ENCODE measurements around the gene SLC6A9. TPM values are rescaled to one million over a fixed set of nuclear protein-coding genes. Genes with fewer than 3 reads are reported as not detected.

Gene SLC6A9
- 35.5 and 57.6 TPM in 2 replicates for total RNA-seq

GRCh38 chr1:44031252-44032169, at the start of gene SLC6A9:
TSS of gene SLC6A9 (minus strand) at chr1:44031462. CDS start at chr1:44024277, 7,185 bp downstream.

GRCh38 chr1:43991476-43992231, 39.6 kb downstream of the SLC6A9 start, which contains the start of gene CCDC24:
TSS of gene CCDC24 (plus strand) at chr1:43991599. CDS start at chr1:43991879, 280 bp downstream.

DNA sequence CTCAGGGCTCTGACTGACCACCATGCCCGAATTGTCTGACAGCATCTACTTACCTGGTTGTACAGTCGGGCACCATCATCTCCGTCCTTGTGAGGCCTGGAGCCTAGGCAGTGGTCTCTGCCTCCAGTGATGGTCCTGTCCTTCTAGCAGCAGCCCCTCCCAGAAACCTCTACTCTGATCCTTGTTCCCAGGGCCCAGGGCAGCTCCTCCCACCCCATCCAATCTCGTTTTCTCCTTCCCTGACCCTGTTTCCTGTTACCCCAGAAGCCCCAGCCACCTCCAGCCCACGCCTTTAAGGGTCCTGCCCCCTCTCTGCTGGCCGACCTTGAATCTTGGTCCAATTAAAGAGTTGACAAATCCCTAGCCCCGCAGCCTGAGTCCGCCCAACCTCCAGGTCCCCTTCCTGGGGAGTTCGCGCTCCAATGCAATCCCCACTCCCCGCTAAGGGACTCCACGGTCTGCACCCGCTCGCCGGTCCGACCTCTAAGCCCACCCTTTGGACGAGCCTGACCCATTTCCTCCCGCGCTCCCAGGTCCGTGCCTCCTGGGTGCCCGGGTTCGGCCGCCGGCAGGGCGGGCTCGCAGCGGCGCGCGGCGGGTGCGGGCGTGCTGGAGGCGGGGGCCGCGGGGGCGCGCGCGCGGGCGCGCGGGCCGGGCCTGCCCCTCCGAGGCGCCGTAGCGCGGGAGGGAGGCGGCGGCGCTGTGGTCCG, 52.6 kb downstream of the SLC6A9 start, which contains the start of gene B4GALT2:
Gene B4GALT2, plus strand, starts transcription at position 660 of the 710 bp plus-strand sequence. CDS start 1,951 bp downstream, outside the sequence.

DNA sequence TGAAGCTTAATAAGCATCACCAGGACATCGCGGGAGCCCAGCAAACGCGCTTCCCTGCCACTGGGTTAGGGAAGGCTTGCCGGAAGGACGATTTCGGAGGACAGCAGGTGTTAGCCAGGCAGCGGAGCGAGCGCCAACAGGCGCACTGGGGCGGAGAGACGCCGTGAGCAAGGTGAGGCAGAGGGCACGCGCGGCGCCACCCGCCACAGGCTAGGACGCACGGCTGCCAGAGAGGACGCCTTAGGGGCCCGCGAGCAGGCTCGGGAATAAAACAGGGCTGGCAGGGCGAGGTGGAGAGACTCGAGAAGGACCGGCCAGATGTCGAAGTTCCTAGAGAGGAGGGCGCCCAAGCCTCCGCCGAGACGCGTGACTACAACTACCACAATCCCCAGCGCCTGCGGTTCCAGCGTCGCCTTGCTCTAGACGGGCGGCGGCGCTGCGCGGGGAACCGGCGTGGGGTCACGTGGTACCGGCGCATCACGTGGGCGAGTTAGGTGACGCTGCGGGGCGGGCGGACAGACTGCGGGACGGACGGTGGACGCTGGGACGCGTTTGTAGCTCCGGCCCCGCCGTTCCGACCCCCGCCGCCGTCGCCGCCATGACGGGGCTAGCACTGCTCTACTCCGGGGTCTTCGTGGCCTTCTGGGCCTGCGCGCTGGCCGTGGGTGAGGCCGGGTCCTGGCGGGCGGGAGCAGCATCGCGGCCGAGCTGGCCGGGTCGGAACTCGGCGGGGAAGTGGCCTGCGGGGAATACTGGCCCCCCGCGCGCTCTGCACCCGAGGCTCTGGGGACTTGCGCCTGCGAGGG, 56.6 kb downstream of the SLC6A9 start, which contains the start of gene ATP6V0B:
Gene ATP6V0B, plus strand, starts transcription at position 518 of the 806 bp plus-strand sequence. Its CDS starts 81 bp downstream, at position 599.

GRCh38 chr1:43969746-43970466, 61.4 kb downstream of the SLC6A9 start, which contains the start of gene DPH2:
TSS of gene DPH2 (plus strand) at chr1:43970010. CDS start at chr1:43970176, 166 bp downstream.

Other genes starting within 250 kb of the SLC6A9 start
- 24.5 and 28.7 TPM in 2 replicates for gene ARTN, start 97.7 kb downstream of the SLC6A9 start, total RNA-seq
- gene IPO13, start 84.5 kb downstream of the SLC6A9 start, total RNA-seq: 18.8 and 53.6 TPM in 2 replicates
- gene DPH2, start 61.5 kb downstream of the SLC6A9 start, total RNA-seq: 31.4 and 39.6 TPM in 2 replicates
- gene ATP6V0B, start 56.5 kb downstream of the SLC6A9 start, total RNA-seq: 122 and 311 TPM in 2 replicates
- 62.4 and 64.9 TPM in 2 replicates for gene B4GALT2, start 52.3 kb downstream of the SLC6A9 start, total RNA-seq
- 2.4 and 4.0 TPM in 2 replicates for gene CCDC24, start 39.9 kb downstream of the SLC6A9 start, total RNA-seq
- not detected in 2 replicates for gene KLF17, start 87.4 kb upstream of the SLC6A9 start, total RNA-seq
- gene KLF18, start 110.2 kb upstream of the SLC6A9 start, total RNA-seq: not detected in 2 replicates
- gene DMAP1, start 182.0 kb upstream of the SLC6A9 start, total RNA-seq: 17.2 and 17.8 TPM in 2 replicates

All from nasal cavity respiratory epithelium epithelial cell of viscerocranial mucosa (primary cell).